Naive thymus-derived CD4-positive, alpha-beta T cell (primary cell): Measurements from ENCODE around the gene EPB41L1. TPM values are rescaled to one million over a fixed set of nuclear protein-coding genes. Genes with fewer than 3 reads are reported as not detected.

Source experiments
- ATAC-seq: fragments of 150-1000 bp; cut with Tn5 transposase; 2 replicates; pipeline ENCODE4 v1.10.0; 2021; ENCODE audit warnings: mild to moderate bottlenecking, moderate library complexity
- CTCF ChIA-PET: fragments of 350-600 bp; sonication (Branson Sonifier 250); formaldehyde crosslinking; loops from one replicate; lab custom pipeline; 2021; ENCODE audit warnings: antibody characterized with exemption; lab: Charles Lee
- POLR2A ChIA-PET: fragments of 350-600 bp; sonication (Branson Sonifier 250); formaldehyde crosslinking; loops from one replicate; lab custom pipeline; 2021; ENCODE audit warnings: antibody characterized with exemption, inconsistent platforms; lab: Charles Lee
- DNase-seq, 9 donors: peaks; one replicate each; pipeline versions ENCODE4 v3.0.0 to v3.0.0-alpha.2; 2020 to 2022; ENCODE audit warnings: mixed read lengths in 1 of 9
- H3K27ac ChIP-seq: one replicate; pipeline ENCODE4 v1.7.0; 2013; ENCODE audit warnings: mild to moderate bottlenecking, low read depth, low read length, moderate library complexity
- H3K27me3 ChIP-seq, 2 donors: one replicate each; pipeline ENCODE4 v1.7.0; 2013; ENCODE audit warnings: low read length in 2 of 2, mild to moderate bottlenecking in 2 of 2, moderate library complexity in 2 of 2; ENCODE audit not compliant: control insufficient read depth in 2 of 2, insufficient read depth in 2 of 2
- H3K36me3 ChIP-seq, 3 experiments: 1 replicate in 2 of 3; 2 replicates in 1 of 3; pipeline ENCODE4 v1.7.0; 2013; ENCODE audit warnings: low read length in 3 of 3, mild to moderate bottlenecking in 3 of 3, moderate library complexity in 1 of 3; ENCODE audit not compliant: insufficient read depth in 3 of 3, control insufficient read depth in 2 of 3
- H3K4me1 ChIP-seq, 2 donors: one replicate each; pipeline ENCODE4 v1.7.0; 2013; ENCODE audit warnings: low read length in 2 of 2, mild to moderate bottlenecking in 2 of 2, moderate library complexity in 1 of 2; ENCODE audit not compliant: control insufficient read depth in 2 of 2, insufficient read depth in 2 of 2
- H3K4me3 ChIP-seq: 2 replicates; pipeline ENCODE4 v1.7.0; 2013; ENCODE audit warnings: mild to moderate bottlenecking, low read length
- H3K9me3 ChIP-seq, 3 experiments: 1 replicate in 2 of 3; 2 replicates in 1 of 3; pipeline ENCODE4 v1.7.0; 2013; ENCODE audit warnings: low read length in 3 of 3; ENCODE audit not compliant: control insufficient read depth in 2 of 3
- H3K27ac Mint-ChIP-seq, 9 donors: one replicate each; pipeline ENCODE4 v1.8.0; 2020 to 2022; ENCODE audit warnings: mixed read lengths in 9 of 9, mild to moderate bottlenecking in 8 of 9, moderate library complexity in 5 of 9, inconsistent platforms in 2 of 9
- H3K27me3 Mint-ChIP-seq, 5 donors: one replicate each; pipeline ENCODE4 v1.8.0; 2021 to 2022; ENCODE audit warnings: mixed read lengths in 5 of 5, mild to moderate bottlenecking in 1 of 5
- H3K36me3 Mint-ChIP-seq, 5 donors: one replicate each; pipeline ENCODE4 v1.8.0; 2020 to 2022; ENCODE audit warnings: mixed read lengths in 5 of 5, mild to moderate bottlenecking in 3 of 5, inconsistent platforms in 1 of 5
- H3K4me1 Mint-ChIP-seq, 7 donors: one replicate each; pipeline ENCODE4 v1.8.0; 2020 to 2022; ENCODE audit warnings: mixed read lengths in 7 of 7, mild to moderate bottlenecking in 3 of 7, inconsistent platforms in 1 of 7
- H3K4me3 Mint-ChIP-seq, 10 donors: one replicate each; pipeline ENCODE4 v1.8.0; 2020 to 2022; ENCODE audit warnings: mild to moderate bottlenecking in 10 of 10, mixed read lengths in 10 of 10, moderate library complexity in 6 of 10, inconsistent platforms in 2 of 10
- H3K9me3 Mint-ChIP-seq, 11 donors: one replicate each; pipeline ENCODE4 v1.8.0; 2020 to 2022; ENCODE audit warnings: mixed read lengths in 11 of 11, mild to moderate bottlenecking in 4 of 11, inconsistent platforms in 1 of 11, moderate library complexity in 1 of 11
- intact Hi-C, 2 donors: fragments of 100-400 bp; cut with micrococcal nuclease; formaldehyde crosslinking; loops; one replicate each; pipeline ENCODE4 v1.15.1; 2023
- polyA plus RNA-seq, 2 donors: library from polyadenylated mRNA; unstranded; fragments of 300-500 nt; fragmentation: Illumina TruSeq; gene quantifications; one replicate each; pipeline ENCODE4 v1.2.3, GENCODE V29; 2021
- total RNA-seq, 6 experiments: library from RNA in 5 of 6; stranded (reverse) in 5 of 6; gene quantifications; 1 replicate in 5 of 6; 2 replicates in 1 of 6; pipeline ENCODE4 v1.2.3 and lab custom pipeline; 2021 to 2026

The EPB41L1 gene
- total and polyA plus RNA-seq, 7 experiments from 2014 or later, result 0.05 to 0.81 (median 0.66) TPM; not detected in 2

- DNase-seq, result no peak
- Histone ChIP-seq H3K36me3 (no peaks in the 10 kb centered on the region), H3K9me3 (no peaks in the 10 kb centered on the region), H3K4me1 (no peaks in the 10 kb centered on the region), H3K4me3 (no peak overlapping the region), H3K27me3 (peaks cover 0 to 9% of the 10 kb centered on the region in 2 donors), H3K27ac (no peak overlapping the region)
- Mint-ChIP-seq H3K36me3 (no peaks in the 10 kb centered on the region), H3K4me1 (peaks cover 0 to 8% (median 4%) of the 10 kb centered on the region in 7 donors), H3K27me3 (peaks cover 9 to 40% (median 25%) of the 10 kb centered on the region in 5 donors), H3K9me3 (no peaks in the 10 kb centered on the region), H3K27ac (no peak overlapping the region), H3K4me3 (no peak overlapping the region)
- intact Hi-C loops, result loop anchor here (1.0 to 5.0 kb wide), 3 partner anchors 41 to 283 kb away; no protein-coding TSS in a partner anchor
- ChIA-PET POLR2A (no interaction called here), CTCF (interaction anchor here (1.1 kb wide), 1 partner anchor 281 kb away, joined by 3 read pairs; no protein-coding TSS in a partner anchor)
- ATAC-seq, result no peak
Measured at GRCh38 chr20:36155991-36156390, 1.5 kb downstream of the EPB41L1 start.

- ChIA-PET POLR2A (interaction anchor here (0.6 kb wide), 1 partner anchor 116 kb away, joined by 3 read pairs; no protein-coding TSS in a partner anchor), CTCF (interaction anchor here (0.7 to 1.2 kb wide), 2 partner anchors 21 to 282 kb away, joined by 3 read pairs; no protein-coding TSS in a partner anchor)
- intact Hi-C loops, result loop anchor here in 1 of 2 donors (5.0 kb wide), 1 partner anchor 40 kb away; no protein-coding TSS in a partner anchor
- no peak for DNase-seq
- Histone ChIP-seq H3K36me3 (no peaks in the 10 kb centered on the region), H3K9me3 (no peaks in the 10 kb centered on the region), H3K4me3 (no peak overlapping the region), H3K27ac (no peak overlapping the region), H3K4me1 (no peaks in the 10 kb centered on the region), H3K27me3 (peaks cover 0 to 9% of the 10 kb centered on the region in 2 donors)
- Mint-ChIP-seq H3K27me3 (peaks cover 9 to 31% (median 24%) of the 10 kb centered on the region in 5 donors), H3K9me3 (no peaks in the 10 kb centered on the region), H3K36me3 (no peaks in the 10 kb centered on the region), H3K27ac (peak overlapping the region in 1 of 9 donors; percentile 44), H3K4me3 (no peak overlapping the region), H3K4me1 (peaks cover 0 to 8% (median 4%) of the 10 kb centered on the region in 7 donors)
- ATAC-seq, result no peak
Measured at GRCh38 chr20:36157610-36158009, 3.1 kb downstream of the EPB41L1 start.

GRCh38 chr20:36158160-36158741 lies 3.7 kb downstream of the EPB41L1 start:
- no peak for DNase-seq
- CTCF ChIA-PET, result interaction anchor here (0.7 kb wide), 1 partner anchor 21 kb away, joined by 3 read pairs; no protein-coding TSS in a partner anchor
- Histone ChIP-seq H3K9me3 (no peaks in the 10 kb centered on the region), H3K4me1 (no peaks in the 10 kb centered on the region), H3K36me3 (no peaks in the 10 kb centered on the region), H3K27me3 (peaks cover 0 to 9% of the 10 kb centered on the region in 2 donors), H3K27ac (no peak overlapping the region), H3K4me3 (no peak overlapping the region)
- Mint-ChIP-seq H3K36me3 (no peaks in the 10 kb centered on the region), H3K27me3 (peaks cover 8 to 26% (median 17%) of the 10 kb centered on the region in 5 donors), H3K27ac (no peak overlapping the region), H3K4me1 (peaks cover 0 to 7% (median 4%) of the 10 kb centered on the region in 7 donors), H3K4me3 (no peak overlapping the region), H3K9me3 (no peaks in the 10 kb centered on the region)
- intact Hi-C loops, result loop anchor here in 1 of 2 donors (5.0 kb wide), 1 partner anchor 39 kb away; no protein-coding TSS in a partner anchor
- POLR2A ChIA-PET, result no interaction called here
- ATAC-seq, result no peak

GRCh38 chr20:36159833-36160232 lies 5.3 kb downstream of the EPB41L1 start:
- POLR2A ChIA-PET, result no interaction called here

GRCh38 chr20:36162272-36162966 lies 7.9 kb downstream of the EPB41L1 start:
- Histone ChIP-seq H3K9me3 (no peaks in the 10 kb centered on the region), H3K27me3 (no peaks in the 10 kb centered on the region), H3K4me1 (no peaks in the 10 kb centered on the region), H3K4me3 (no peak overlapping the region), H3K27ac (no peak overlapping the region), H3K36me3 (no peaks in the 10 kb centered on the region)
- Mint-ChIP-seq H3K9me3 (no peaks in the 10 kb centered on the region), H3K27me3 (peaks cover 0 to 12% (median 2%) of the 10 kb centered on the region in 5 donors), H3K4me1 (no peaks in the 10 kb centered on the region), H3K36me3 (no peaks in the 10 kb centered on the region), H3K4me3 (no peak overlapping the region), H3K27ac (no peak overlapping the region)
- DNase-seq (no peak), ATAC-seq (no peak)
- POLR2A ChIA-PET, result no interaction called here
- intact Hi-C loops, result no loop called here
- CTCF ChIA-PET, result interaction anchor here (0.6 kb wide), 1 partner anchor 305 kb away, joined by 4 read pairs; no protein-coding TSS in a partner anchor

More at GRCh38 chr20:36159833-36160232, 5.3 kb downstream of the EPB41L1 start:
- CTCF ChIA-PET, result interaction anchor here (0.7 kb wide), 1 partner anchor 727 kb away, joined by 3 read pairs; no protein-coding TSS in a partner anchor
- H3K36me3 ChIP-seq, result no peaks in the 10 kb centered on the region
- no peak overlapping the region for H3K4me3 Mint-ChIP-seq
- no peak overlapping the region for H3K27ac Mint-ChIP-seq
- DNase-seq (no peak), ATAC-seq (no peak)
- H3K4me1 ChIP-seq, result no peaks in the 10 kb centered on the region
- H3K4me3 ChIP-seq, result no peak overlapping the region
- H3K27me3 ChIP-seq, result peaks cover 0 to 9% of the 10 kb centered on the region in 2 donors
- no peaks in the 10 kb centered on the region for H3K9me3 Mint-ChIP-seq
- no peaks in the 10 kb centered on the region for H3K36me3 Mint-ChIP-seq
- H3K4me1 Mint-ChIP-seq, result peaks cover 0 to 7% (median 4%) of the 10 kb centered on the region in 7 donors
- H3K27me3 Mint-ChIP-seq, result peaks cover 8 to 19% (median 10%) of the 10 kb centered on the region in 5 donors
- H3K9me3 ChIP-seq, result no peaks in the 10 kb centered on the region
- no peak overlapping the region for H3K27ac ChIP-seq
- intact Hi-C loops, result loop anchor here in 1 of 2 donors (5.0 kb wide), 1 partner anchor 37 kb away; no protein-coding TSS in a partner anchor

- no peak overlapping the region for H3K4me3 Mint-ChIP-seq
- H3K36me3 Mint-ChIP-seq, result no peaks in the 10 kb centered on the region
- DNase-seq, result no peak
- Histone ChIP-seq H3K36me3 (no peaks in the 10 kb centered on the region), H3K4me1 (no peaks in the 10 kb centered on the region), H3K27ac (no peak overlapping the region), H3K4me3 (no peak overlapping the region), H3K9me3 (no peaks in the 10 kb centered on the region), H3K27me3 (no peaks in the 10 kb centered on the region)
- no peak overlapping the region for H3K27ac Mint-ChIP-seq
- ChIA-PET CTCF (no interaction called here), POLR2A (no interaction called here)
- intact Hi-C loops, result no loop called here
- H3K9me3 Mint-ChIP-seq, result no peaks in the 10 kb centered on the region
- ATAC-seq, result no peak
- peaks cover 0 to 2% (median 0%) of the 10 kb centered on the region in 7 donors for H3K4me1 Mint-ChIP-seq
- peaks cover 0 to 12% (median 5%) of the 10 kb centered on the region in 5 donors for H3K27me3 Mint-ChIP-seq
Measured at GRCh38 chr20:36167902-36168503, 13.5 kb downstream of the EPB41L1 start.
